ENCODE results near the gene MIER1. TPM values are rescaled to one million over a fixed set of nuclear protein-coding genes. Genes with fewer than 3 reads are reported as not detected.
"Not testable (repeated sequence)": the region's sequence is repeated elsewhere in the genome, so short reads cannot be mapped to it uniquely, and the experiment has no call there.

Gene MIER1
- total and polyA plus RNA-seq, 7 donors = 6.4 to 18.9 (median 13.1) TPM

GRCh38 chr1:66957938-66958337 lies 33.1 kb downstream of the MIER1 start:
- no peak overlapping the region for H3K4me3 ChIP-seq
- no peak for ATAC-seq
- H3K4me1 ChIP-seq = no peaks in the 10 kb centered on the region
- H3K9me3 ChIP-seq = no peaks in the 10 kb centered on the region
- intact Hi-C loops (cut with DNase I) = loop anchor here in 1 of 2 donors (5.0 kb wide), 1 partner anchor 34 kb away; no protein-coding TSS in a partner anchor
- WGBS, 3 donors = 96 to 97% (median 97%) methylated on average over 3 of the region's 3 CpGs
- peaks cover 0 to 91% of the 10 kb centered on the region in 2 donors for H3K36me3 ChIP-seq (ENCODE audit: insufficient read depth in 1 of 2, low read depth in 1 of 2)
- no peak for DNase-seq
- H3K27ac ChIP-seq = no peak overlapping the region
- no peak for TF ChIP-seq CTCF (IDR thresholded peaks at IDR 0.05)
- H3K27me3 ChIP-seq (ENCODE audit: insufficient read depth in 3 of 3, low read length in 2 of 3) = no peaks in the 10 kb centered on the region

GRCh38 chr1:66966188-66966873 lies 41.5 kb downstream of the MIER1 start:
- H3K4me1 ChIP-seq; H3K9me3 ChIP-seq; intact Hi-C loops (cut with DNase I); H3K27me3 ChIP-seq (ENCODE audit: insufficient read depth in 3 of 3, low read length in 2 of 3); ATAC-seq; DNase-seq; H3K27ac ChIP-seq; H3K4me3 ChIP-seq: not testable (repeated sequence)
- H3K36me3 ChIP-seq (ENCODE audit: insufficient read depth in 1 of 2, low read depth in 1 of 2) = peaks cover 0 to 96% of the 10 kb centered on the region in 2 donors
- WGBS, 3 donors = 92 to 95% (median 95%) methylated on average over 6 to 7 of the region's 7 CpGs

- no peaks in the 10 kb centered on the region for H3K27me3 ChIP-seq (ENCODE audit: insufficient read depth in 3 of 3, low read length in 2 of 3)
- H3K9me3 ChIP-seq = no peaks in the 10 kb centered on the region
- H3K36me3 ChIP-seq (ENCODE audit: insufficient read depth in 1 of 2, low read depth in 1 of 2) = peaks cover 0 to 95% of the 10 kb centered on the region in 2 donors
- intact Hi-C loops (cut with DNase I) = no loop called here
- TF ChIP-seq CTCF (IDR thresholded peaks at IDR 0.05) = no peak
- WGBS, 3 donors = 95 to 97% (median 96%) methylated on average over 3 of the region's 3 CpGs
- DNase-seq (no peak), ATAC-seq (no peak)
- no peaks in the 10 kb centered on the region for H3K4me1 ChIP-seq
- H3K27ac ChIP-seq = no peak overlapping the region
- no peak overlapping the region for H3K4me3 ChIP-seq
Measured at GRCh38 chr1:66968574-66968973, 43.8 kb downstream of the MIER1 start.

GRCh38 chr1:66978201-66978600 lies 53.4 kb downstream of the MIER1 start:
- DNase-seq (no peak), ATAC-seq (no peak)
- no peak overlapping the region for H3K4me3 ChIP-seq
- H3K27ac ChIP-seq = no peak overlapping the region
- no peak for TF ChIP-seq CTCF (IDR thresholded peaks at IDR 0.05)
- no peaks in the 10 kb centered on the region for H3K4me1 ChIP-seq
- H3K36me3 ChIP-seq (ENCODE audit: insufficient read depth in 1 of 2, low read depth in 1 of 2) = peaks cover 4 to 92% of the 10 kb centered on the region in 2 donors
- intact Hi-C loops (cut with DNase I) = no loop called here
- no peaks in the 10 kb centered on the region for H3K9me3 ChIP-seq
- H3K27me3 ChIP-seq (ENCODE audit: insufficient read depth in 3 of 3, low read length in 2 of 3) = no peaks in the 10 kb centered on the region

- H3K4me1 ChIP-seq; intact Hi-C loops (cut with DNase I); ATAC-seq; DNase-seq; H3K4me3 ChIP-seq; H3K27ac ChIP-seq; H3K9me3 ChIP-seq; H3K27me3 ChIP-seq (ENCODE audit: insufficient read depth in 3 of 3, low read length in 2 of 3): not testable (repeated sequence)
- WGBS, 3 donors = 95 to 99% (median 96%) methylated on average over 11 of the region's 11 CpGs
- H3K36me3 ChIP-seq (ENCODE audit: insufficient read depth in 1 of 2, low read depth in 1 of 2) = peaks cover 4 to 94% of the 10 kb centered on the region in 2 donors
Measured at GRCh38 chr1:66979621-66980020, 54.8 kb downstream of the MIER1 start.
